Keratinocyte (primary cell): Measurements from ENCODE around the gene SOHLH2. TPM values are rescaled to one million over a fixed set of nuclear protein-coding genes. Genes with fewer than 3 reads are reported as not detected.

Experiments
- DNase-seq: peaks from one replicate; pipeline ENCODE4 v3.0.0-alpha.2; 2011; ENCODE audit warnings: low read depth, missing footprints, low spot score
- FAIRE-seq: peaks from 2 replicates; lab custom pipeline; 2011; peaks lifted over from hg19 to GRCh38; lab: Jason Lieb, UNC
- H2AFZ ChIP-seq: 2 replicates; pipeline ENCODE4 v1.6.0; 2012; ENCODE audit warnings: low read length, control low read depth, inconsistent platforms; ENCODE audit not compliant: control insufficient read depth
- H3K27ac ChIP-seq: 2 replicates; pipeline ENCODE4 v1.5.1; 2011; ENCODE audit warnings: low read length; ENCODE audit not compliant: control insufficient read depth, insufficient read depth
- H3K27me3 ChIP-seq: 3 replicates; pipeline ENCODE4 v1.6.0; 2011; ENCODE audit warnings: low read length; ENCODE audit not compliant: control insufficient read depth, insufficient read depth; ENCODE audit errors: extremely low read depth
- H3K36me3 ChIP-seq, 2 experiments: 2 replicates in 1 of 2; 3 replicates in 1 of 2; pipeline ENCODE4 v1.5.1; 2011; ENCODE audit warnings: low read length in 2 of 2, mild to moderate bottlenecking in 1 of 2; ENCODE audit not compliant: control insufficient read depth in 2 of 2, insufficient read depth in 2 of 2; ENCODE audit errors: extremely low read depth in 1 of 2
- H3K4me1 ChIP-seq: 3 replicates; pipeline ENCODE4 v1.5.1; 2011; ENCODE audit warnings: low read length; ENCODE audit not compliant: control insufficient read depth, insufficient read depth; ENCODE audit errors: extremely low read depth
- H3K4me2 ChIP-seq: 3 replicates; pipeline ENCODE4 v1.6.0; 2011; ENCODE audit warnings: low read depth, low read length; ENCODE audit not compliant: control insufficient read depth, insufficient read depth; ENCODE audit errors: extremely low read depth
- H3K4me3 ChIP-seq, 3 experiments: fragments of 200-600 bp in 1 of 3; sonication (generic) in 1 of 3; 2 replicates in 2 of 3; 3 replicates in 1 of 3; pipeline ENCODE4 v1.5.1; 2011 to 2016; ENCODE audit warnings: low read length in 3 of 3, mild to moderate bottlenecking in 3 of 3, control low read depth in 2 of 3, inconsistent platforms in 1 of 3, low read depth in 1 of 3, mixed read lengths in 1 of 3, mixed run types in 1 of 3, moderate library complexity in 1 of 3; ENCODE audit not compliant: control insufficient read depth in 2 of 3, insufficient read depth in 2 of 3; ENCODE audit errors: extremely low read depth in 1 of 3
- H3K79me2 ChIP-seq: 2 replicates; pipeline ENCODE4 v1.6.0; 2012; ENCODE audit warnings: low read length; ENCODE audit not compliant: control insufficient read depth, insufficient read depth
- H3K9ac ChIP-seq: 3 replicates; pipeline ENCODE4 v1.6.0; 2011; ENCODE audit warnings: low read length; ENCODE audit not compliant: control insufficient read depth, insufficient read depth; ENCODE audit errors: extremely low read depth
- H3K9me1 ChIP-seq: 3 replicates; pipeline ENCODE4 v1.6.0; 2011; ENCODE audit warnings: low read length; ENCODE audit not compliant: control insufficient read depth, insufficient read depth; ENCODE audit errors: extremely low read depth
- H3K9me3 ChIP-seq: 2 replicates; pipeline ENCODE4 v1.5.1; 2012; ENCODE audit warnings: low read depth, low read length; ENCODE audit not compliant: control insufficient read depth
- H4K20me1 ChIP-seq: 3 replicates; pipeline ENCODE4 v1.6.0; 2011; ENCODE audit warnings: low read length; ENCODE audit not compliant: control insufficient read depth, insufficient read depth; ENCODE audit errors: extremely low read depth
- CTCF ChIP-seq, 3 experiments: IDR thresholded peaks in 1 of 3; conservative IDR thresholded peaks in 1 of 3; optimal IDR thresholded peaks in 1 of 3; 2 replicates in 2 of 3; 3 replicates in 1 of 3; pipeline versions ENCODE3 to v1.5.1; 2011; ENCODE audit warnings: low read length in 3 of 3, mild to moderate bottlenecking in 3 of 3, moderate library complexity in 2 of 3, control low read depth in 1 of 3, inconsistent platforms in 1 of 3; ENCODE audit not compliant: insufficient read depth in 2 of 3; ENCODE audit errors: extremely low read depth in 1 of 3
- EZH2 ChIP-seq: IDR thresholded peaks from one replicate; pipeline ENCODE4 v1.6.1; 2012; ENCODE audit warnings: inconsistent platforms, mild to moderate bottlenecking, low read length, moderate library complexity
- dilution Hi-C: fragments of 300-500 bp; cut with MboI; formaldehyde crosslinking; loops from one replicate; pipeline ENCODE4 v1.7.0; 2020; ENCODE audit warnings: low sequenced_read_pairs; ENCODE audit not compliant: extremely low pct_ligation_motif_present
- polyA plus RNA-seq, 5 experiments: library from polyadenylated mRNA; depleted of rRNA in 3 of 5; stranded (reverse) in 3 of 5; stranded (forward) in 1 of 5; unstranded in 1 of 5; fragments of >200 nt; gene quantifications; 1 replicate in 1 of 5; 2 replicates in 3 of 5; 3 replicates in 1 of 5; pipeline versions ENCODE4 v1.2.1 to v1.2.3, GENCODE V29; 2011 to 2012; ENCODE audit warnings: missing spikeins in 2 of 5, low read depth in 1 of 5, low replicate concordance in 1 of 5

Gene SOHLH2
- polyA plus RNA-seq, 1 donor (not counting 4 experiments of a cell fraction or from before 2014, with no cell fraction given), result not detected

GRCh38 chr13:36174923-36175322 is 39.4 kb downstream of the SOHLH2 start:
- dilution Hi-C loops, result no loop called here
- Histone ChIP-seq H3K9me1 (no peaks in the 10 kb centered on the region), H3K4me3 (no peak overlapping the region), H3K4me2 (no peak overlapping the region), H3K4me1 (no peaks in the 10 kb centered on the region), H2AFZ (no peak overlapping the region), H3K27me3 (no peaks in the 10 kb centered on the region), H3K9me3 (no peaks in the 10 kb centered on the region), H3K9ac (no peak overlapping the region), H4K20me1 (no peaks in the 10 kb centered on the region), H3K27ac (no peak overlapping the region), H3K36me3 (no peaks in the 10 kb centered on the region), H3K79me2 (no peaks in the 10 kb centered on the region)
- no peak for DNase-seq
- FAIRE-seq, result no peak
- TF ChIP-seq CTCF (optimal IDR thresholded peaks at IDR 0.05 in 1 of 3, IDR thresholded peaks at IDR 0.05 in 1 of 3, conservative IDR thresholded peaks at IDR 0.05 in 1 of 3; ENCODE audit: extremely low read depth in 1 of 3, insufficient read depth in 2 of 3, low read length in 3 of 3) (no peak), EZH2 (no peak)

- no peak for TF ChIP-seq EZH2
- TF ChIP-seq CTCF (optimal IDR thresholded peaks at IDR 0.05 in 1 of 3, IDR thresholded peaks at IDR 0.05 in 1 of 3, conservative IDR thresholded peaks at IDR 0.05 in 1 of 3; ENCODE audit: extremely low read depth in 1 of 3, insufficient read depth in 2 of 3, low read length in 3 of 3), result no peak
- no peak overlapping the region for H2AFZ ChIP-seq
- H3K27me3 ChIP-seq, result no peaks in the 10 kb centered on the region
- no peaks in the 10 kb centered on the region for H3K79me2 ChIP-seq
- H3K4me1 ChIP-seq, result no peaks in the 10 kb centered on the region
- no peaks in the 10 kb centered on the region for H4K20me1 ChIP-seq
- no peak overlapping the region for H3K4me3 ChIP-seq
- H3K9me3 ChIP-seq, result no peaks in the 10 kb centered on the region
- H3K9me1 ChIP-seq, result no peaks in the 10 kb centered on the region
- no peak overlapping the region for H3K27ac ChIP-seq
- DNase-seq (no peak), FAIRE-seq (no peak)
- H3K36me3 ChIP-seq, result no peaks in the 10 kb centered on the region
- H3K4me2 ChIP-seq, result no peak overlapping the region
- H3K9ac ChIP-seq, result no peak overlapping the region
- dilution Hi-C loops, result no loop called here
These were observed 40.6 kb downstream of the SOHLH2 start for GRCh38 chr13:36173571-36174322.
